DOHH2 (cell line): ENCODE data around the gene KCNMA1.

ENCODE experiments used
- CTCF ChIP-seq: fragments of 200-600 bp; sonication (generic); IDR thresholded peaks from one replicate; pipeline ENCODE4 v1.5.1; 2014; ENCODE audit warnings: antibody characterized with exemption, mild to moderate bottlenecking, low read depth, low read length; ENCODE audit not compliant: poor library complexity, severe bottlenecking
- EZH2phosphoT487 ChIP-seq: fragments of 200-600 bp; sonication (generic); IDR thresholded peaks from 2 replicates; pipeline ENCODE4 v1.6.1; 2017; ENCODE audit warnings: borderline replicate concordance, mild to moderate bottlenecking, antibody characterized with exemption, low read length, moderate library complexity, mixed read lengths

GRCh38 chr10:77038407-77038806 is 599.2 kb downstream of the KCNMA1 start:
- TF ChIP-seq CTCF (no peak), EZH2phosphoT487 (no peak)
